ENCODE results near the gene COPS6. TPM values are rescaled to one million over a fixed set of nuclear protein-coding genes. Genes with fewer than 3 reads are reported as not detected.

The COPS6 gene
- total and polyA plus RNA-seq, 2 of the 4 experiments (the other 2 are of a cell fraction), result 185 to 325 TPM

- Histone ChIP-seq H3K79me1 (ENCODE audit: low read depth in 1 of 2, low read length in 2 of 2) (peaks cover 7 to 17% of the 10 kb centered on the region in 2 experiments; a peak in 3 of 4 replicates), H3K27ac (ENCODE audit: insufficient read depth, low read length) (no peak overlapping the region), H2BK5ac (ENCODE audit: low read depth, low read length, poor library complexity, severe bottlenecking) (no peak overlapping the region), H3K4me3 (ENCODE audit: insufficient read depth, low read depth, low read length) (no peak overlapping the region), H3K36me3 (ENCODE audit: control insufficient read depth, insufficient read depth, low read length) (no peaks in the 10 kb centered on the region), H3K4ac (ENCODE audit: low read depth, low read length) (no peak overlapping the region), H2BK20ac (ENCODE audit: low read depth, low read length) (no peak overlapping the region), H3K56ac (ENCODE audit: extremely low read depth, insufficient read depth, low read length) (no peak overlapping the region), H4K5ac (ENCODE audit: low read depth, low read length) (no peak overlapping the region), H3K23ac (ENCODE audit: low read depth, low read length) (no peak overlapping the region), H3K9ac (ENCODE audit: low read depth, low read length) (no peak overlapping the region), H2AK5ac (ENCODE audit: low read depth, low read length) (no peak overlapping the region), H2BK120ac (ENCODE audit: low read depth, low read length) (no peak overlapping the region), H3K14ac (replicated peaks; ENCODE audit: low read depth, low read length) (no peak overlapping the region), H3K4me1 (ENCODE audit: control insufficient read depth, insufficient read depth, low read length) (peaks cover 2% of the 10 kb centered on the region; the same call in 1 of the 2 replicates), H2BK15ac (ENCODE audit: low read depth, low read length) (no peak overlapping the region), H2AK9ac (replicated peaks; ENCODE audit: low read depth, low read length, poor library complexity) (no peak overlapping the region), H3K9me3 (ENCODE audit: control insufficient read depth, insufficient read depth, low read length) (no peaks in the 10 kb centered on the region), H4K8ac (ENCODE audit: low read depth in 2 of 2, low read length in 2 of 2) (no peak overlapping the region), H4K20me1 (ENCODE audit: insufficient read depth, low read length) (no peaks in the 10 kb centered on the region), H3K4me2 (ENCODE audit: low read depth, low read length) (no peak overlapping the region), H3K18ac (ENCODE audit: low read depth, low read length) (no peak overlapping the region), H4K91ac (ENCODE audit: insufficient read depth, low read depth, low read length) (no peak overlapping the region), H2AFZ (replicated peaks; ENCODE audit: low read length, poor library complexity) (no peak overlapping the region), H3K9me1 (ENCODE audit: insufficient read depth, low read length) (no peaks in the 10 kb centered on the region), H3K27me3 (ENCODE audit: control insufficient read depth, insufficient read depth, low read length) (peaks cover 2% of the 10 kb centered on the region; the same call in 1 of the 2 replicates)
- dilution Hi-C loops (cut with HindIII; ENCODE audit: low sequenced_read_pairs, unreplicated experiment) (no loop called here), intact Hi-C loops (cut with micrococcal nuclease) (loop anchor here (1.0 to 5.0 kb wide), 4 partner anchors 79 to 275 kb away; no protein-coding TSS in a partner anchor), in situ Hi-C loops (cut with MboI; ENCODE audit: low sequenced_read_pairs) (loop anchor here (10.0 kb wide), 1 partner anchor 213 kb away; no protein-coding TSS in a partner anchor)
- ATAC-seq (ENCODE audit: low read depth), result no peak
- ChIA-PET POLR2A (ENCODE audit: unreplicated experiment) (no interaction called here), CTCF (interaction anchor here (0.9 to 1.1 kb wide), 2 partner anchors 10 to 14 kb away, joined by 3 read pairs; no protein-coding TSS in a partner anchor)
- no peak for TF ChIP-seq MXI1 (IDR thresholded peaks at IDR 0.05; ENCODE audit: borderline replicate concordance, low read depth, low read length)
- no peak for TF ChIP-seq CEBPB (IDR thresholded peaks at IDR 0.05; ENCODE audit: low read depth, low read length)
- TF ChIP-seq MAFK (IDR thresholded peaks at IDR 0.05; ENCODE audit: low read depth, low read length), result no peak
- no peak for TF ChIP-seq POLR2A (IDR thresholded peaks at IDR 0.05; ENCODE audit: low read depth, low read length)
- WGBS, 2 experiments (ENCODE audit: extremely low coverage in 2 of 2, insufficient read length in 1 of 2), result no CpG with 5 or more reads among the region's 7 CpGs
- no peak for DNase-seq
- BruUV-seq (replicated peaks), result no TSS peak
These were observed 43.4 kb downstream of the COPS6 start for GRCh38 chr7:100132126-100132525.
